HepG2 (cell line): ENCODE results near the gene CEP162. TPM values are rescaled to one million over a fixed set of nuclear protein-coding genes. Genes with fewer than 3 reads are reported as not detected.
A peak's percentile ranks its signal among the peaks of the same experiment; 100 is the strongest.

ENCODE experiments used
- AFF4 ChIP-seq: sonication (generic); formaldehyde crosslinking; IDR thresholded peaks from 2 replicates; pipeline ENCODE4 v1.4.0; 2020; ENCODE audit warnings: missing genetic modification reagents
- CHD4 ChIP-seq: fragments of 200-600 bp; sonication (generic); IDR thresholded peaks from 2 replicates; pipeline ENCODE4 v1.7.0; 2017; ENCODE audit warnings: mild to moderate bottlenecking, low read length, borderline replicate concordance
- FOXO1 ChIP-seq: sonication (generic); formaldehyde crosslinking; IDR thresholded peaks from 2 replicates; pipeline ENCODE4 v1.4.0; 2020; ENCODE audit warnings: missing genetic modification reagents
- FOXP4 ChIP-seq: sonication (generic); formaldehyde crosslinking; IDR thresholded peaks from 2 replicates; pipeline ENCODE4 v1.4.0; 2020; ENCODE audit warnings: missing genetic modification reagents
- GTF2F1 ChIP-seq: fragments of 150-350 bp; IDR thresholded peaks from 2 replicates; pipeline ENCODE4 v1.6.1; 2014; ENCODE audit warnings: low read length
- HOXA5 ChIP-seq: sonication (generic); formaldehyde crosslinking; IDR thresholded peaks from 2 replicates; pipeline ENCODE4 v1.4.0; 2020; ENCODE audit warnings: missing genetic modification reagents
- IKZF5 ChIP-seq: IDR thresholded peaks from 2 replicates; pipeline ENCODE4 v1.6.1; 2018; ENCODE audit warnings: missing genetic modification reagents, mild to moderate bottlenecking, missing compliant biosample characterization
- KDM3A ChIP-seq: IDR thresholded peaks from 2 replicates; pipeline ENCODE4 v1.6.1; 2018; ENCODE audit warnings: low read depth, missing compliant biosample characterization
- KDM6A ChIP-seq: IDR thresholded peaks from 2 replicates; pipeline ENCODE4 v1.6.1; 2016; ENCODE audit warnings: low read depth
- MTA3 ChIP-seq: sonication (generic); formaldehyde crosslinking; IDR thresholded peaks from 2 replicates; pipeline ENCODE4 v1.4.0; 2020; ENCODE audit warnings: missing genetic modification reagents
- NKX3-1 ChIP-seq: sonication (generic); formaldehyde crosslinking; IDR thresholded peaks from 2 replicates; pipeline ENCODE4 v1.5.0; 2020; ENCODE audit warnings: missing genetic modification reagents
- NR2F1 ChIP-seq, 2 experiments: fragments of 450-650 bp in 1 of 2; formaldehyde crosslinking in 1 of 2; IDR thresholded peaks; 2 replicates each; pipeline versions ENCODE4 v1.5.0 to v1.6.1; 2016 to 2020; ENCODE audit warnings: mild to moderate bottlenecking in 1 of 2, missing compliant biosample characterization in 1 of 2, missing genetic modification reagents in 1 of 2, moderate library complexity in 1 of 2
- PTBP1 ChIP-seq: fragments of 200-400 bp; formaldehyde crosslinking; IDR thresholded peaks from 2 replicates; pipeline ENCODE4 v1.6.1; 2018; ENCODE audit warnings: low read length, low read depth; ENCODE audit not compliant: poor library complexity, severe bottlenecking
- RAD21 ChIP-seq: fragments of 450-650 bp; formaldehyde crosslinking; IDR thresholded peaks from 2 replicates; pipeline ENCODE4 v1.5.0; 2020; ENCODE audit warnings: mild to moderate bottlenecking
- RFX5 ChIP-seq: IDR thresholded peaks from 2 replicates; pipeline ENCODE4 v1.6.1; 2011; ENCODE audit warnings: low read depth, low read length, improper control_type of control experiment
- SALL1 ChIP-seq: sonication (generic); formaldehyde crosslinking; IDR thresholded peaks from 2 replicates; pipeline ENCODE4 v1.8.0; 2022; ENCODE audit warnings: mild to moderate bottlenecking, missing genetic modification reagents
- SMC3 ChIP-seq: IDR thresholded peaks from 2 replicates; pipeline ENCODE4 v1.6.1; 2011; ENCODE audit warnings: low read length, improper control_type of control experiment
- ZIK1 ChIP-seq: sonication (generic); formaldehyde crosslinking; IDR thresholded peaks from 2 replicates; pipeline ENCODE4 v1.5.0; 2020; ENCODE audit warnings: mild to moderate bottlenecking, low read depth, missing genetic modification reagents, borderline replicate concordance
- ZNF33B ChIP-seq: sonication (generic); formaldehyde crosslinking; IDR thresholded peaks from 2 replicates; pipeline ENCODE4 v1.5.1; 2020; ENCODE audit warnings: mild to moderate bottlenecking, missing genetic modification reagents
- ZNF468 ChIP-seq: sonication (generic); formaldehyde crosslinking; IDR thresholded peaks from 2 replicates; pipeline ENCODE4 v1.8.0; 2022; ENCODE audit warnings: mild to moderate bottlenecking, moderate library complexity, missing genetic modification reagents
- ZNF766 ChIP-seq: sonication (generic); formaldehyde crosslinking; IDR thresholded peaks from 2 replicates; pipeline ENCODE4 v1.5.0; 2020; ENCODE audit warnings: missing genetic modification reagents, borderline replicate concordance
- ZNF777 ChIP-seq: sonication (generic); formaldehyde crosslinking; IDR thresholded peaks from 2 replicates; pipeline ENCODE4 v1.4.0; 2020; ENCODE audit warnings: missing genetic modification reagents
- ZNF883 ChIP-seq: sonication (generic); formaldehyde crosslinking; IDR thresholded peaks from 2 replicates; pipeline ENCODE4 v1.5.1; 2020; ENCODE audit warnings: mild to moderate bottlenecking, missing genetic modification reagents; ENCODE audit errors: not compliant biosample characterization
- ZSCAN20 ChIP-seq: sonication (generic); formaldehyde crosslinking; IDR thresholded peaks from 2 replicates; pipeline ENCODE4 v1.4.0; 2020; ENCODE audit warnings: missing genetic modification reagents, mild to moderate bottlenecking, borderline replicate concordance
- ZSCAN29 ChIP-seq: sonication (generic); formaldehyde crosslinking; conservative IDR thresholded peaks from 2 replicates; pipeline ENCODE4 v1.4.0; 2020; ENCODE audit warnings: mild to moderate bottlenecking, missing genetic modification reagents
- polyA plus RNA-seq, 8 experiments: library from polyadenylated mRNA; depleted of rRNA in 3 of 8; stranded (reverse) in 7 of 8; unstranded in 1 of 8; fragments of >200 nt; fragmentation: Illumina TruSeq in 4 of 8; extraction: Trizol in 4 of 8; gene quantifications; 2 replicates each; pipeline versions ENCODE4 v1.2.1 to v1.2.3, GENCODE V29; 2011 to 2016; ENCODE audit warnings: low read depth in 4 of 8, missing spikeins in 1 of 8, mixed read lengths in 1 of 8; ENCODE audit not compliant: insufficient read depth in 1 of 8
- total RNA-seq, 5 experiments: library from RNA; depleted of rRNA; stranded (reverse); fragments of >200 nt; fragmentation: Illumina TruSeq; extraction: Trizol; gene quantifications; 2 replicates each; pipeline ENCODE4 v1.2.3, GENCODE V29; 2016; ENCODE audit warnings: low read depth in 1 of 5

The CEP162 gene
- total and polyA plus RNA-seq, 2 of the 13 experiments (the other 11 are each of a cell fraction or from before 2014, with no cell fraction given): 0.50 to 7.9 TPM

GRCh38 chr6:84227434-84228197 is at the start of gene CEP162 (continued):
- TF ChIP-seq ZSCAN29 (CRISPR knock-in tag) (no peak), ZNF883 (peak; percentile 46), KDM6A (CRISPR knock-in tag) (no peak), PTBP1 (no peak), ZNF766 (CRISPR knock-in tag) (no peak), ZNF777 (CRISPR knock-in tag) (no peak), KDM3A (no peak), SALL1 (CRISPR knock-in tag) (peak; percentile 83), ZIK1 (no peak), ZNF468 (CRISPR knock-in tag) (0 out of 2 replicates have a peak, but pooled peaks have one; percentile 78), SMC3 (no peak), RAD21 (CRISPR knock-in tag) (0 out of 2 replicates have a peak, but pooled peaks have one; percentile 9), NR2F1 (CRISPR knock-in tag; IDR thresholded peaks at IDR 0.05) (no peak), GTF2F1 (no peak), FOXP4 (CRISPR knock-in tag) (no peak), ZNF33B (CRISPR knock-in tag) (peak; percentile 31; the same call in 1 of the 2 replicates), HOXA5 (0 out of 2 replicates have a peak, but pooled peaks have one; percentile 37), IKZF5 (CRISPR knock-in tag) (peak; percentile 31; the same call in 1 of the 2 replicates), ZSCAN20 (CRISPR knock-in tag) (0 out of 2 replicates have a peak, but pooled peaks have one; percentile 54), AFF4 (CRISPR knock-in tag) (no peak), RFX5 (no peak), NKX3-1 (CRISPR knock-in tag) (no peak), MTA3 (CRISPR knock-in tag) (no peak), FOXO1 (no peak), CHD4 (no peak)
